ENCODE results near the gene AK9. TPM values are rescaled to one million over a fixed set of nuclear protein-coding genes. Genes with fewer than 3 reads are reported as not detected.
A peak's percentile ranks its signal among the peaks of the same experiment; 100 is the strongest.

AK9 gene
- polyA plus RNA-seq, 2 of the 4 experiments (the other 2 are of a cell fraction) = 2.2 to 4.7 TPM

GRCh38 chr6:109458774-109459531, 232.0 kb downstream of the AK9 start:
- POLR2A ChIA-PET = no interaction called here
- no peaks in the 10 kb centered on the region for H3K9me3 ChIP-seq
- ATAC-seq (no peak), FAIRE-seq (no peak), DNase-seq (ENCODE audit: low read depth in 1 of 2, low spot score in 1 of 2) (no peak)
- H3K4me2 ChIP-seq = no peak overlapping the region
- H3K4me3 ChIP-seq = no peak overlapping the region
- no peak overlapping the region for H3K27ac ChIP-seq
- CTCF ChIA-PET = no interaction called here
- peaks cover 14% of the 10 kb centered on the region; the same call in 1 of the 3 replicates for H3K4me1 ChIP-seq
- no peak for TF ChIP-seq EHF (CRISPR knock-in tag; IDR thresholded peaks at IDR 0.05)
- WGBS (ENCODE audit: missing lambda C conversion rate) = 88% methylated on average over 5 of the region's 5 CpGs

DNA sequence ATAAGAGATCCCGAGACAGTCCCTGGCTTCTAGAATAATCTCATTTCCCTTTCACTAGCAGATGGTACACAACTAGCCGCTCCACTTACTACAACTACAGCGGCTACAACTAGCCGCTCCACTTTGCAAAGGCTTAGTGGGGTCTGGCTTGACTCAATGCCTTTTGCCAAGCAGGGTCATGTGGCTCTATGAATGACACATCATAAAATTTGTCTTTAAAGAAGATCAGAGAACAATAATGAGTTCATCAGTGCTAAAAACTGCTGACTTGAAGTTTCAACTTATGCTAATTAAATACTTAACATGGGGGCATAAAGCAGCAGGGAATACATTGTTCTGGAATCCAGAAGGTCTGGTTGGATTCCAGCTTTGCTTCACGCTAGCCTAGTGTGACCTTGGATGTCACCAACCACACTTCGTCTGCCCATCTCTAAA, 233.4 kb downstream of the AK9 start:
- TF ChIP-seq FOSL2 (IDR thresholded peaks at IDR 0.05) (no peak), FOSL2 (CRISPR knock-in tag; IDR thresholded peaks at IDR 0.05) (no peak), MAFK (IDR thresholded peaks at IDR 0.05; ENCODE audit: partially characterized antibody) (peak; percentile 62)
- DNase-seq (ENCODE audit: low read depth in 1 of 2, low spot score in 1 of 2) (no peak), ATAC-seq (no peak), FAIRE-seq (no peak)
- no peak overlapping the region for H3K4me2 ChIP-seq
- H3K9me3 ChIP-seq = no peaks in the 10 kb centered on the region
- H3K4me1 ChIP-seq = peaks cover 14% of the 10 kb centered on the region; the same call in 1 of the 3 replicates
- POLR2A ChIA-PET = no interaction called here
- no peak overlapping the region for H3K27ac ChIP-seq
- CTCF ChIA-PET = interaction anchor here (2.1 kb wide), 1 partner anchor 270 kb away, joined by 8 read pairs; no protein-coding TSS in a partner anchor
- 87% methylated on average over 6 of the region's 6 CpGs for WGBS (ENCODE audit: missing lambda C conversion rate)
- no peak overlapping the region for H3K4me3 ChIP-seq

DNA sequence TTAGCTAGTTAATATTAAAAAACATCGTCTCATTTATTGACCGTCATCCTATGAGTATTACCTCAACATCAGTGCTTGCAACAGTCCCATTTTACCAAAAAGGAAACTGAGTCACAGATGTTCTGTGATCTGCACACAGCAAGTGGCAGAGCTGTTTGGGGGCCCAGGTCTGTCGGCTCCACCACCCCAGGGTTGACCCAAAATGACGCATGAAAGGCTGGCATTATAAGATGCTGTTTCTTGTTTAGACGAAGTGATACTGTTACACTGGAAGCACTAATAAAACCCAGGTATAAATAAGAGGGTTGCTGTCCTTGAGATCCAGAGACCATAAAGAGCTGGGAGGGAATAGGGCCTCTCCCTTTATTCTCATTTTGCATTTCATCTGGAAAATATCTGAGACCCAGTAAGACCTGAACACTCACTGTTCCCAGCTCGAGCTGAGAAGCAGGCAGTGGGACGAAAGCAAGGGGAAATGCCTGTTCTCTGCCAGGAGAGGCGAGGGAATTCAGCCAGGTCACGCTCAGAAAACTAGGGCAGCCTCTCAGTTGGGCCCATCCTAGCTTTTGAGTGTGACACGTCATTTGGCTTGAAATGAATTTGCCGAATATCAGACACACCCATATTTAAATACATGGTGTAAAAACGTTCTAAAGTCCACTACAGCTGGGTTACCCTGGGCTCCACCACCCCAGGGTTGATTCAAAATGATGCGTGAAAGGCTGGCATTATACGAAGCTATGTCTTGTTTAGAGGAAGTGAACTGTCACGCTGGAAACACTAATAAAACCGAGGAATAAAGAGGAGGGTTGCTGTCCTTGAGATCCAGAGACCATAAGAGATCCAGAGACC, 234.1 kb downstream of the AK9 start:
- H3K9me3 ChIP-seq = no peaks in the 10 kb centered on the region
- CTCF ChIA-PET = interaction anchor here (0.8 to 2.4 kb wide), 3 partner anchors 15 to 269 kb away, joined by 3 to 10 read pairs (median 8); no protein-coding TSS in a partner anchor
- no peak for DNase-seq (ENCODE audit: low read depth in 1 of 2, low spot score in 1 of 2)
- H3K4me1 ChIP-seq = peaks cover 14% of the 10 kb centered on the region; the same call in 1 of the 3 replicates
- WGBS (ENCODE audit: missing lambda C conversion rate) = 79% methylated on average over 16 of the region's 16 CpGs
- peak overlapping the region; percentile 93; the same call in 2 of the 3 replicates for H3K4me3 ChIP-seq
- no peak for FAIRE-seq
- TF ChIP-seq TP53 (CRISPR knock-in tag; IDR thresholded peaks at IDR 0.05) (no peak), RAD21 (conservative IDR thresholded peaks at IDR 0.05 in 1 of 2, IDR thresholded peaks at IDR 0.05 in 1 of 2) (no peak), MAFK (IDR thresholded peaks at IDR 0.05; ENCODE audit: partially characterized antibody) (no peak), JUNB (IDR thresholded peaks at IDR 0.05) (no peak), RARB (CRISPR knock-in tag; IDR thresholded peaks at IDR 0.05) (no peak), CHD2 (IDR thresholded peaks at IDR 0.05; ENCODE audit: low read length, partially characterized antibody) (no peak), HOXA7 (CRISPR knock-in tag; IDR thresholded peaks at IDR 0.05) (no peak), ESRRA (IDR thresholded peaks at IDR 0.05; ENCODE audit: borderline replicate concordance, low read length) (no peak), ZFP36 (IDR thresholded peaks at IDR 0.05; ENCODE audit: borderline replicate concordance, partially characterized antibody) (no peak), POLR2AphosphoS2 (conservative IDR thresholded peaks at IDR 0.05; ENCODE audit: low read length) (no peak)
- TF ChIP-seq, protein P1, sequence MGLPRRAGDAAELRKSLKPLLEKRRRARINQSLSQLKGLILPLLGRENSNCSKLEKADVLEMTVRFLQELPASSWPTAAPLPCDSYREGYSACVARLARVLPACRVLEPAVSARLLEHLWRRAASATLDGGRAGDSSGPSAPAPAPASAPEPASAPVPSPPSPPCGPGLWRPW (IDR thresholded peaks at IDR 0.05) = no peak
- H3K27ac ChIP-seq = peak overlapping the region in 1 of 2 experiments; percentile 93; a peak in 2 of 6 replicates
- ATAC-seq = no peak
- POLR2A ChIA-PET = interaction anchor here (4.1 kb wide), 1 partner anchor 16 kb away, joined by 18 read pairs; the partner anchor contains the start of genes PPIL6 and SMPD2
- H3K4me2 ChIP-seq = peak overlapping the region; percentile 92

DNA sequence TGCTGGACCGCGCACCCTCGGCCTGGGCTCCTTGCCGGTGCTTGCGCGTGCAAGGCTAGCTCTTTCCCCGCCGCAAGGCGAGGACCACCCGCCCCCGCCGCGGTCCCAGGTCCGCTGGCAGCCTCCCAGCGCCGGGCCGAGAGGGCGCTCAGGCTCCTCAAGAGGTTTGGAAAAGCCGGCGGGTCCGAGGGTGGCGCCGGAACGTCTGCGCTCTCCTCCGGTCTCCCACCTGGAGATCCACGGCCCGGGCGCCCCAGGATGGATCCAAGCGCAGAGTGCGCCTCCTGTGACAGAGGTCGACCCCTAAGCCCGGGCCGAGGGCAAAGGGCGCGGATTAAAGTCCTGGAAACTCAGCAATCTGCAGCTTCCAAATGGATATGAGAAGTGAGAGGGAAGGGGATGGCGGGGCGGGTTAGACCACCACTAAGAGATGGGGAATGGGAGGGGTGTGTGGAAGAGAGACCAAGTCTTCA, 234.9 kb downstream of the AK9 start:
- CTCF ChIA-PET = interaction anchor here (2.1 to 2.4 kb wide), 2 partner anchors 14 to 268 kb away, joined by 8 to 10 read pairs; no protein-coding TSS in a partner anchor
- Histone ChIP-seq H3K9me3 (no peaks in the 10 kb centered on the region), H3K4me2 (peak overlapping the region; percentile 92), H3K4me1 (peaks cover 14% of the 10 kb centered on the region; the same call in 1 of the 3 replicates), H3K4me3 (peak overlapping the region; percentile 93), H3K27ac (peak overlapping the region; percentile 81 to 93)
- ATAC-seq (peak; percentile 40 to 57; a peak in 5 of 6 replicates), FAIRE-seq (no peak), DNase-seq (ENCODE audit: low read depth in 1 of 2, low spot score in 1 of 2) (no peak)
- TF ChIP-seq NPAS2 (CRISPR knock-in tag; IDR thresholded peaks at IDR 0.05; ENCODE audit: borderline replicate concordance) = no peak
- TF ChIP-seq BHLHE40 (IDR thresholded peaks at IDR 0.05; ENCODE audit: low read depth, low read length) = no peak
- POLR2A ChIA-PET = interaction anchor here (0.6 to 4.1 kb wide), 2 partner anchors 13 to 15 kb away, joined by 3 to 18 read pairs; partner anchors contain the start of genes PPIL6 and SMPD2
- whole genome bisulfite sequencing (ENCODE audit: missing lambda C conversion rate) = 39% methylated on average over 3 of the region's 38 CpGs

Measured in A549 (cell line).